Gastroesophageal sphincter (tissue), 4 donors: ENCODE results near the gene CELA2A. TPM values are rescaled to one million over a fixed set of nuclear protein-coding genes. Genes with fewer than 3 reads are reported as not detected.
"Not testable (repeated sequence)": the region's sequence is repeated elsewhere in the genome, so short reads cannot be mapped to it uniquely, and the experiment has no call there.

Experiments used
- ATAC-seq: fragments of 150-250 bp; one replicate; pipeline ENCODE4 v1.9.1; 2016; ENCODE audit warnings: mild to moderate bottlenecking, moderate library complexity
- H3K27ac ChIP-seq, 4 donors: fragments of 200-600 bp; sonication (generic) in 3 of 4; 1 replicate in 3 of 4; 2 replicates in 1 of 4; pipeline ENCODE4 v1.5.1; 2016 to 2019
- H3K27me3 ChIP-seq: fragments of 200-600 bp; sonication (generic); one replicate; pipeline ENCODE4 v1.5.1; 2019
- H3K36me3 ChIP-seq, 2 donors: fragments of 200-600 bp; sonication (generic); one replicate each; pipeline ENCODE4 v1.5.1; 2019; ENCODE audit warnings: control low read depth in 1 of 2
- H3K4me1 ChIP-seq, 3 donors: fragments of 200-600 bp; sonication (generic); 1 replicate in 2 of 3; 2 replicates in 1 of 3; pipeline ENCODE4 v1.5.1; 2016 to 2019; ENCODE audit warnings: control low read depth in 2 of 3
- H3K4me3 ChIP-seq, 2 donors: fragments of 200-600 bp; sonication (generic); one replicate each; pipeline ENCODE4 v1.5.1; 2019; ENCODE audit warnings: mild to moderate bottlenecking in 1 of 2, moderate library complexity in 1 of 2
- H3K9me3 ChIP-seq, 3 donors: fragments of 200-600 bp; sonication (generic); one replicate each; pipeline ENCODE4 v1.5.1; 2017 to 2019; ENCODE audit warnings: control low read depth in 2 of 3
- EP300 ChIP-seq: sonication (generic); formaldehyde crosslinking; IDR thresholded peaks from one replicate; pipeline ENCODE4 v1.6.1; 2017; ENCODE audit warnings: antibody characterized with exemption, mild to moderate bottlenecking
- POLR2A ChIP-seq, 2 donors: fragments of 450-650 bp; IDR thresholded peaks; one replicate each; pipeline ENCODE4 v1.6.1; 2017; ENCODE audit warnings: antibody characterized with exemption in 2 of 2, mild to moderate bottlenecking in 2 of 2, moderate library complexity in 1 of 2
- POLR2AphosphoS5 ChIP-seq: sonication (generic); formaldehyde crosslinking; IDR thresholded peaks from one replicate; pipeline ENCODE4 v1.6.1; 2017; ENCODE audit warnings: antibody characterized with exemption
- WGBS, 2 donors: methylation state at CpG; one replicate each; pipeline ENCODE4 v1.1.5; 2018; ENCODE audit warnings: low coverage in 1 of 2; 5-methylcytosine and 5-hydroxymethylcytosine counted together
- total RNA-seq, 4 donors: library from RNA; depleted of rRNA; stranded (reverse); fragments of >200 nt; gene quantifications; one replicate each; pipeline ENCODE4 v1.1.0, GENCODE V29; 2016
- TF ChIP-seq, protein P1 (sequence below), 4 experiments: fragments of 200-600 bp in 2 of 4; fragments of 450-650 bp in 2 of 4; sonication (generic) in 1 of 4; IDR thresholded peaks; one replicate each; pipeline ENCODE4 v1.5.1; 2017 to 2019; ENCODE audit warnings: antibody characterized with exemption in 4 of 4, mild to moderate bottlenecking in 2 of 4, moderate library complexity in 2 of 4

The CELA2A gene
- total RNA-seq, 4 donors from 2014 or later: not detected

DNA sequence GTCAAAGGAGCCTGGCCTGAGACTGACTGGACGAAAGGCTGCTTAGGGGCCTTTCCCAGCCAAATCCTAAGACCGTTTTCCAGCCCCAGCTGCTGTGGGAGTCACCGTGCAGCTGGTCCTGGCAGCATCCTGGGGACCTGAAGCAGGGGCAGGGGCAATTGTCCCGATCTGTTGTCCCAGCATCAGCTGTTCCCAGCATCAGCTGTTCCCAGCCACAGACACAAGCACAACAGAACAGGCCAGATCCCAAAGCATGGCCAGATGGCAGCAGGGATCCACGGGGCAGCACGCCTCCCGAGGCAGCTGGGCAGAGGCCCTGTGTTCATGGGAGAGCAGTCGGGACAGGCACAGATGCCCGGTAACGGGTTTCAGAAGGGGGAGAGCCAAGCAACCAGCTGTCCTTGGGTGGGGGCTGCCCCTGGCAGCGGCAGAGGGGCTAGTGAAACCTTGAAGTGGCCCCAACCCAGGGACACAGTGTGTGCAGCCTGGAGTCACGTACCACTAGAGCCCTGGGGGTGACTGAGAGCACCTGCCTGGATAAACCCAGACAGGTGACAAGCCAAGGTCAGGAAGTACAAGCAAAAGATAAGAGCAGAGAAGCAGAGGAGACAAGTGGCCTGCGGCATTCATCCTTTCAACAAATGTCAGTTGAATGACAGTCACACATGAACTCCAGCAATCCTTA, 32.7 kb downstream of the CELA2A start:
- Histone ChIP-seq H3K4me3 (no peak overlapping the region), H3K27me3 (no peaks in the 10 kb centered on the region), H3K27ac (peak overlapping the region in 1 of 4 donors; percentile 12), H3K4me1 (peaks cover 0 to 12% (median 0%) of the 10 kb centered on the region in 3 donors), H3K36me3 (peaks cover 0 to 52% of the 10 kb centered on the region in 2 donors), H3K9me3 (no peaks in the 10 kb centered on the region)
- TF ChIP-seq EP300 (no peak), POLR2AphosphoS5 (no peak), POLR2A (IDR thresholded peaks at IDR 0.05) (no peak)
- TF ChIP-seq, protein P1, sequence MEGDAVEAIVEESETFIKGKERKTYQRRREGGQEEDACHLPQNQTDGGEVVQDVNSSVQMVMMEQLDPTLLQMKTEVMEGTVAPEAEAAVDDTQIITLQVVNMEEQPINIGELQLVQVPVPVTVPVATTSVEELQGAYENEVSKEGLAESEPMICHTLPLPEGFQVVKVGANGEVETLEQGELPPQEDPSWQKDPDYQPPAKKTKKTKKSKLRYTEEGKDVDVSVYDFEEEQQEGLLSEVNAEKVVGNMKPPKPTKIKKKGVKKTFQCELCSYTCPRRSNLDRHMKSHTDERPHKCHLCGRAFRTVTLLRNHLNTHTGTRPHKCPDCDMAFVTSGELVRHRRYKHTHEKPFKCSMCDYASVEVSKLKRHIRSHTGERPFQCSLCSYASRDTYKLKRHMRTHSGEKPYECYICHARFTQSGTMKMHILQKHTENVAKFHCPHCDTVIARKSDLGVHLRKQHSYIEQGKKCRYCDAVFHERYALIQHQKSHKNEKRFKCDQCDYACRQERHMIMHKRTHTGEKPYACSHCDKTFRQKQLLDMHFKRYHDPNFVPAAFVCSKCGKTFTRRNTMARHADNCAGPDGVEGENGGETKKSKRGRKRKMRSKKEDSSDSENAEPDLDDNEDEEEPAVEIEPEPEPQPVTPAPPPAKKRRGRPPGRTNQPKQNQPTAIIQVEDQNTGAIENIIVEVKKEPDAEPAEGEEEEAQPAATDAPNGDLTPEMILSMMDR (IDR thresholded peaks at IDR 0.05): no peak
- ATAC-seq: no peak
- 63 to 87% methylated on average over 5 to 8 of the region's 13 CpGs for WGBS, 2 donors

DNA sequence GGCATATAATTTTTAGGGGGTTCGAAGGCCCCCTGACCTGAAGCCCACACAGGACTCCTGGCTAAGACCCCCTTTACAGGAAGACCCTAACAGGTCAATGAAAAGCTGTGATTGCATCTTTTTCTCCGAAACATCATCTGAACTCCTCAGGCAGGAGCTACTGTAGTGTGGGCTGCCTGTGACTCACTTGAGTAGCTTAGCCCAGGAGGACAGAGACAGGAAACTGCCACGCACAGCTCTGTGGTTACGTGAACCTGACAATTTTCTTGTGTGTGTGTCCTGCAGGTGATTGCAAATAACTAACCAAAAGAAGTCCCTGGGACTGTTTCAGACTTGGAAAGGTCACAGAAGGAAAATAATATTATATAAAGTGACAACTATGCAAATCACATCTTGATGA, 34.5 kb downstream of the CELA2A start:
- Histone ChIP-seq H3K4me1 (peaks cover 0 to 12% (median 0%) of the 10 kb centered on the region in 3 donors), H3K36me3 (peaks cover 0 to 55% of the 10 kb centered on the region in 2 donors)
- not testable (repeated sequence) for H3K27me3 ChIP-seq, H3K9me3 ChIP-seq, H3K27ac ChIP-seq, ATAC-seq, H3K4me3 ChIP-seq
- 93 to 96% methylated on average over 3 to 4 of the region's 4 CpGs for WGBS, 2 donors

DNA sequence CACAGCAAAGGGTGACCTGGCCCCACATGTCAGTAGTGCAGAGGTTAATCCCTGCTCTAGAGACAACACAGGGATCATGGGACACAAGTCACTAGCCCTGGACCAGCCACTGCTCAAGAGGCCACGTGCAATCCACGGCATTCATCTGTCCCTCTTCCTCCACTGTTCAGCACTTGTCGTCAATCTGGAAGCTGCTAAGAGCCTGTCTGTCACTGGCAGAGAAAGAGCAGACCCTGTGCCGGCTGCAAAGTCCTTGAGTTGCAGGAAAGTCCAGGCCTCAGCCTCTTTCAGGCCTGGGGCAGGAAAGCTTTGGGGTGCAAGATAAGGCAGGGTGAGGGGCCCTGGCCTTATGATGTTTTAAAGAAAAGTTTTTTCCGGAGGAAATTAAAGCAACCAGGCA, 36.1 kb downstream of the CELA2A start:
- Histone ChIP-seq H3K4me3 (no peak overlapping the region), H3K4me1 (peaks cover 0 to 12% (median 0%) of the 10 kb centered on the region in 3 donors), H3K36me3 (peaks cover 0 to 52% of the 10 kb centered on the region in 2 donors), H3K9me3 (no peaks in the 10 kb centered on the region), H3K27me3 (no peaks in the 10 kb centered on the region), H3K27ac (no peak overlapping the region)
- 14% methylated on average over 1 of the region's 5 CpGs; no CpG with 5 or more reads in 1 of the 2 donors for WGBS, 2 donors
- TF ChIP-seq POLR2AphosphoS5: no peak
- TF ChIP-seq POLR2A (IDR thresholded peaks at IDR 0.05): no peak
- TF ChIP-seq EP300: no peak
- TF ChIP-seq, protein P1 (IDR thresholded peaks at IDR 0.05): no peak
- ATAC-seq: no peak

DNA sequence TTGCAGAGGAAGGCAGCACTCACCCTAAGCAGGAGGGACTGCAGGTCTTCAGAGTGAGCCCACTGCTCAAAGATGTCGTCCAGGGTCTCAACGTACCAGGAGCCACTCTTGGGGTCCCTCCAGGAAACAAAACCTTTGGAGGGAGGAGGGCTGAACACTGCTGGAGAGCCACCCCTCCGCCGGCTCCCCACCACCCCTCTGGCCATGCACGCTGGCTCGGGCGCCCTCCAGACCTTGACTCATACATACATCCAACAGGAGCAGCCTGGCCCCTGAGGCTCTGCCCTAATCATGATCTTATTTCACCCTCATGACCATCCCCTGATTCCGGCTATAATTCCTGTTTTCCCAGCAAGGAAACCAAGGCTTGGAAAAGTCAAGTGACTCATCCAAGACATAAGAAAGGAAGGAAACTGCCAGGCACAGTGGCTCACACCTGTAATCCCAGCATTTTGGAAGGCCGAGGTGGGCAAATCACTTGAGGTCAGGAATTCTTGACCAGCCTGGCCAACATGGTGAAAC, 37.4 kb downstream of the CELA2A start:
- Histone ChIP-seq H3K4me3 (no peak overlapping the region), H3K36me3 (peaks cover 0 to 65% of the 10 kb centered on the region in 2 donors), H3K27me3 (no peaks in the 10 kb centered on the region), H3K4me1 (peaks cover 0 to 5% (median 0%) of the 10 kb centered on the region in 3 donors), H3K27ac (no peak overlapping the region), H3K9me3 (no peaks in the 10 kb centered on the region)
- WGBS, 2 donors: 94% methylated on average over 2 of the region's 9 CpGs; no CpG with 5 or more reads in 1 of the 2 donors
- no peak for TF ChIP-seq POLR2AphosphoS5
- TF ChIP-seq POLR2A (IDR thresholded peaks at IDR 0.05): no peak
- TF ChIP-seq, protein P1 (IDR thresholded peaks at IDR 0.05): no peak
- TF ChIP-seq EP300: no peak
- no peak for ATAC-seq

DNA sequence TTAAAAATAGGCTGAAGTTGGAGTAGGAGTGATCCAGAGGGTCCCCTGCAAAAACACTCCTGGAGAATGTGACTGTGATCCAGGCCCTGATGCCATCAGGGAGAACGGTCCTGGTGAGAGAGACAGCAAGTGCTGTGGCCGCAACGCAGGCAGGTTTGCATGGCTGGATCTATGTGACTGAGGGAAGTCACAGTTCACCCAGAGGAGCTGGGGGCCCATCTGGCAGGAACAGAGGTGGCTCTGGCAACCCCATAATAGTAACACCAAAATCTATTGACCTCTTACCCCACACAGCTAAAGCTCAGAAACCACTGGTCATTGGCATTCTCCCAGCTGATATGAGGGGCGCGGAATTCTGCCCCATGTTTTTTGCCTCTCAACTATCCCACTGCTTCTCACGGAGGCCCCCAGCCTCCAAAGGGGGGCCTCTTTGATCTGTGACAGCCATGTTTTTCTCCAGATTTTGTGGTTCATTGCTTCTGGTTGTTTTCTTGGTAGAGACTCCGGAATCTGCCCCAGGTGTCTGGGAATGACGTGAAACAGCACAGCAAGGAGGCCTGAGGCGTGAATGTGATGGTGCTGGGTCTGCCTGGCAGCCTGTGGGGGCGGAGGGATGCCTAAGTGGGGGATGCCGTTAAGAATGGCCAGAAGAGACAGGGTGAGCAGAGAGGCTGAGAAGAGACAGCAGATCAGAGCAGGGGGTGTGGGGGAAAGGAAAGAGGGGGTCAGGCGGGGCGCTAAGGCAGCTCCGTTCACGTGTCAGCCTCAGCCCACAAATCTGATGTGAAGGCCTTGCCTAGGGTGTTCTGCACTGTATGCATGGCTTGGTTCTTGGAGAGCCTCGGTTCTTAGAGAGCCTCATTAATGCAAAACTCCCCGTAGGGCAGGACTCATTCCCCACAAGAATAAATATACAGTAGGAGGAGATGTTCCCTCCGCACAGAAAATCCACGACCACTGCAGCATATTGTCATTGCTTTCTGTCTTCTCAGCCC, 43.9 kb downstream of the CELA2A start:
- H3K27ac ChIP-seq: no peak overlapping the region
- H3K27me3 ChIP-seq: no peaks in the 10 kb centered on the region
- H3K9me3 ChIP-seq: no peaks in the 10 kb centered on the region
- H3K4me1 ChIP-seq: no peaks in the 10 kb centered on the region
- TF ChIP-seq POLR2A (IDR thresholded peaks at IDR 0.05): no peak
- no peak for TF ChIP-seq POLR2AphosphoS5
- no peak for ATAC-seq
- H3K36me3 ChIP-seq: peaks cover 0 to 79% of the 10 kb centered on the region in 2 donors
- WGBS, 2 donors: 67 to 86% methylated on average over 2 to 12 of the region's 19 CpGs
- no peak overlapping the region for H3K4me3 ChIP-seq
